Parathyroid adenoma (tissue), 2 donors: ENCODE data around the gene AFF4.
"Not testable (repeated sequence)": the region's sequence is repeated elsewhere in the genome, so short reads cannot be mapped to it uniquely, and the experiment has no call there.

ENCODE experiments used
- H2AFZ ChIP-seq: fragments of 300-600 bp; sonication (generic); one replicate; pipeline ENCODE4 v1.7.0; 2017; ENCODE audit warnings: antibody characterized with exemption, mild to moderate bottlenecking
- H3K27ac ChIP-seq: fragments of 300-600 bp; sonication (generic); one replicate; pipeline ENCODE4 v1.7.0; 2017
- H3K27me3 ChIP-seq: fragments of 300-600 bp; sonication (generic); one replicate; pipeline ENCODE4 v1.7.0; 2017; ENCODE audit warnings: low read length; ENCODE audit not compliant: control insufficient read depth, insufficient read depth
- H3K36me3 ChIP-seq: fragments of 300-600 bp; sonication (generic); one replicate; pipeline ENCODE4 v1.7.0; 2017; ENCODE audit warnings: low read length; ENCODE audit not compliant: control insufficient read depth, insufficient read depth
- H3K4me1 ChIP-seq: fragments of 300-600 bp; sonication (generic); one replicate; pipeline ENCODE4 v1.7.0; 2017; ENCODE audit warnings: control low read depth
- H3K4me2 ChIP-seq: fragments of 300-600 bp; sonication (generic); one replicate; pipeline ENCODE4 v1.7.0; 2017; ENCODE audit warnings: low read length
- H3K4me3 ChIP-seq: fragments of 300-600 bp; sonication (generic); one replicate; pipeline ENCODE4 v1.7.0; 2017; ENCODE audit warnings: low read depth, low read length
- H3K79me2 ChIP-seq: fragments of 300-600 bp; sonication (generic); one replicate; pipeline ENCODE4 v1.7.0; 2017; ENCODE audit warnings: control low read depth
- H3K9ac ChIP-seq: fragments of 300-600 bp; sonication (generic); one replicate; pipeline ENCODE4 v1.7.0; 2017; ENCODE audit warnings: mild to moderate bottlenecking
- H3K9me3 ChIP-seq: fragments of 300-600 bp; sonication (generic); one replicate; pipeline ENCODE4 v1.7.0; 2017; ENCODE audit warnings: low read length; ENCODE audit not compliant: control insufficient read depth
- TF ChIP-seq, protein P1 (sequence below): fragments of 300-600 bp; sonication (generic); IDR thresholded peaks from one replicate; pipeline ENCODE4 v1.7.0; 2017; ENCODE audit warnings: antibody characterized with exemption, mild to moderate bottlenecking
- donor health status: primary hyperparathyroidism.

AFF4 gene

GRCh38 chr5:132998556-132998955, 35.1 kb upstream of the AFF4 start:
- peaks cover 2% of the 10 kb centered on the region for H3K79me2 ChIP-seq
- H3K4me3 ChIP-seq: no peak overlapping the region
- H3K9ac ChIP-seq: no peak overlapping the region
- no peaks in the 10 kb centered on the region for H3K36me3 ChIP-seq
- H3K4me2 ChIP-seq: no peak overlapping the region
- no peaks in the 10 kb centered on the region for H3K9me3 ChIP-seq
- no peaks in the 10 kb centered on the region for H3K4me1 ChIP-seq
- no peaks in the 10 kb centered on the region for H3K27me3 ChIP-seq
- no peak overlapping the region for H2AFZ ChIP-seq
- H3K27ac ChIP-seq: no peak overlapping the region
- TF ChIP-seq, protein P1, sequence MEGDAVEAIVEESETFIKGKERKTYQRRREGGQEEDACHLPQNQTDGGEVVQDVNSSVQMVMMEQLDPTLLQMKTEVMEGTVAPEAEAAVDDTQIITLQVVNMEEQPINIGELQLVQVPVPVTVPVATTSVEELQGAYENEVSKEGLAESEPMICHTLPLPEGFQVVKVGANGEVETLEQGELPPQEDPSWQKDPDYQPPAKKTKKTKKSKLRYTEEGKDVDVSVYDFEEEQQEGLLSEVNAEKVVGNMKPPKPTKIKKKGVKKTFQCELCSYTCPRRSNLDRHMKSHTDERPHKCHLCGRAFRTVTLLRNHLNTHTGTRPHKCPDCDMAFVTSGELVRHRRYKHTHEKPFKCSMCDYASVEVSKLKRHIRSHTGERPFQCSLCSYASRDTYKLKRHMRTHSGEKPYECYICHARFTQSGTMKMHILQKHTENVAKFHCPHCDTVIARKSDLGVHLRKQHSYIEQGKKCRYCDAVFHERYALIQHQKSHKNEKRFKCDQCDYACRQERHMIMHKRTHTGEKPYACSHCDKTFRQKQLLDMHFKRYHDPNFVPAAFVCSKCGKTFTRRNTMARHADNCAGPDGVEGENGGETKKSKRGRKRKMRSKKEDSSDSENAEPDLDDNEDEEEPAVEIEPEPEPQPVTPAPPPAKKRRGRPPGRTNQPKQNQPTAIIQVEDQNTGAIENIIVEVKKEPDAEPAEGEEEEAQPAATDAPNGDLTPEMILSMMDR: no peak

DNA sequence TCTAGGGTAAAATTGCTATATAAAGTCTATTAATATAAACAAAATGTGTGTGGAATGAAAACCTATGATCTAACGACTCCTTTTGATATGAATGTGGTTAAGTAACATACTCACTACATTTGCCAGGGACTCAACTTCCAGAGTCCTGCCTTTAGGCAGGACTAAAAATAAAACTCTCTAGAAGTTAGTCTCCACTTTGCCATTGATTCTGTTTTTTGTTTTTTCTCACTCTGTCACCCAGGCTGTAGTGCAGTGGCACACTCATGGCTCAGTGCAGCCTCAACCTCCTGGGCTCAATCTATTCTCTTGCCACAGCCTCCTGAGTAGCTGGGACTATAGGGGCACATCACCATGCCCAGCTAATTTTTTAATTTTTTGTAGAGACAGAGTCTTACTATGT, 32.9 kb upstream of the AFF4 start:
- Histone ChIP-seq H2AFZ (no peak overlapping the region), H3K4me2 (no peak overlapping the region), H3K4me1 (no peaks in the 10 kb centered on the region), H3K79me2 (no peaks in the 10 kb centered on the region), H3K27me3 (no peaks in the 10 kb centered on the region), H3K4me3 (no peak overlapping the region), H3K9ac (no peak overlapping the region), H3K36me3 (no peaks in the 10 kb centered on the region), H3K9me3 (no peaks in the 10 kb centered on the region), H3K27ac (no peak overlapping the region)
- TF ChIP-seq, protein P1: no peak

DNA sequence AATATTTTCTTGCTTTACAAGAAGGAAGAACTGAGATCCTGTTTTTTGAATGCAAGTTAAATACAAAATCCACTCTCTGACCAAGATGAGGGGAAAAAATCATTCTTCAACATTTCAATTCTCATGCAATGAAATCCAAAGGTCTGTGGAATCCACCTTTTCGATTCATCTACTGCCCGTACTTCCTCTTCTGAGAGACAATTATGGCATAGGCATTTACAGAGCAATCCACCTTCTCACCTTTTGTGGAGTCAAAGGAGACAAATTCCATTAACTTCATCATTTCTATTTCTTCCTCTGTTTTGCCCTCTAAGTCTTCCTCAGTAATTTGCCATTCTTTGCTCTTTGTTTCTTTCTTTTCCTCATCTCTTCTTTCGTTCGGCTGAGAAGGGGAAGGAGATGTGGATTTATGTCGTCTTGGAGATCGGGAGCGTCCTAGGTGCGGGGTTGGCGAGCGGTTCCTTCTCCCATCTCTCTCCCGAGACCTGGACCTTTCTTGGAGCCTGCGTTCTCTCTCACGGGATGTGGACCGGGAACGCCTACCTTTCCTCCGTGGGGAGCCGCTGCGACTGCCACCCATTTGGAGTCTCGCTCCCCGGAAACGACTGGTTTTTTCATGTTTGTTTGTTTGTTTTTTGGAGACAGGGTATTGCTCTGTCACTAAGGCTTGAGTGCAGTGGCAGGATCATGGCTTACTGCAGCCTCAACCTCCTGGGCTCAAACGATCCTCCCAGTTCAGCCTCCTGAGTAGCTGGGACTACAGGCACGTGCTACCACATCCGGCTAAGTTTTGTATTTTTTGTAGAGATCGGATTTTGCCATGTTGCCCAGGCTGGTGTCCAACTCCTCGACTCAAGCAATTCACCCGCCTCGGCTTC, 24.3 kb upstream of the AFF4 start:
- Histone ChIP-seq H3K27ac (no peak overlapping the region), H3K79me2 (no peaks in the 10 kb centered on the region), H3K9me3 (no peaks in the 10 kb centered on the region), H3K27me3 (no peaks in the 10 kb centered on the region), H3K36me3 (no peaks in the 10 kb centered on the region), H3K4me1 (no peaks in the 10 kb centered on the region), H3K9ac (no peak overlapping the region), H2AFZ (no peak overlapping the region), H3K4me3 (no peak overlapping the region), H3K4me2 (no peak overlapping the region)
- TF ChIP-seq, protein P1: no peak

DNA sequence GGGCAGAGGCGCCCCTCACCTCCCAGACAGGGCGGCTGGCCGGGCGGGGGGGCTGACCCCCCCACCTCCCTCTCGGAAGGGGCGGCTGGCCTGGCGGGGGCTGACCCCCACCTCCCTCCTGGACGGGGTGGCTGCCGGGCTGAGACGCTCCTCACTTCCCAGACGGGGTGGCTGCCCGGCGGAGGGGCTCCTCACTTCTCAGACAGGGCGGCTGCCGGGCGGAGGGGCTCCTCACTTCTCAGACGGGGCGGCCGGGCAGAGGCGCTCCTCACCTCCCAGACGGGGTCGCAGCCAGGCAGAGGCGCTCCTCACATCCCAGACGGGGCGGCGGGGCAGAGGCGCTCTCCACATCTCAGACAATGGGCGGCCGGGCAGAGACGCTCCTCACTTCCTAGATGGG, 19.5 kb upstream of the AFF4 start:
- not testable (repeated sequence) for H3K9ac ChIP-seq, H3K27ac ChIP-seq, H2AFZ ChIP-seq, H3K4me1 ChIP-seq, H3K27me3 ChIP-seq, H3K9me3 ChIP-seq, H3K36me3 ChIP-seq, H3K4me2 ChIP-seq, H3K79me2 ChIP-seq, H3K4me3 ChIP-seq

DNA sequence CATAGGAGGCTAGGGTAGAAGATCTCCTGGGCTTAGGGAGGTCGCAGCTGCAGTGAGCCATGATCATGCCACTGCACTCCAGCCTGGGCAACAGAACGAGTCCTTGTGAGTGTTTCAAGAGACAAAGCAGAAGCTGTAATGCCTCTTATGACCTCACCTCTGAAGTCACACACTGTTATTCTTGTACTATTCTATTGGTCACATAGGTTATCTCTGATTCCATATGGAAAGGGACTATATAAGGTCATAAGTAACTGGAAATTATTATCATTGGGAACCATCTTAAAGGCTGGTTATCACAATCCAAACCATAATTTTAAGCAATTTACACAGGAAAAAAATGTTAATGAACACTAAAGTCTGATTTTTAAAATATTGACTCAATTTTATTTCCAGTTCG, 17.9 kb upstream of the AFF4 start:
- H3K4me3 ChIP-seq: no peak overlapping the region
- no peaks in the 10 kb centered on the region for H3K79me2 ChIP-seq
- no peak overlapping the region for H3K9ac ChIP-seq
- H3K9me3 ChIP-seq: no peaks in the 10 kb centered on the region
- H3K4me2 ChIP-seq: no peak overlapping the region
- no peak overlapping the region for H2AFZ ChIP-seq
- H3K27ac ChIP-seq: no peak overlapping the region
- H3K27me3 ChIP-seq: no peaks in the 10 kb centered on the region
- H3K4me1 ChIP-seq: no peaks in the 10 kb centered on the region
- TF ChIP-seq, protein P1: no peak
- H3K36me3 ChIP-seq: no peaks in the 10 kb centered on the region
